K562 (cell line): Measurements from ENCODE around the gene BBX. TPM values are rescaled to one million over a fixed set of nuclear protein-coding genes. Genes with fewer than 3 reads are reported as not detected.

ENCODE experiments used
- ATAC-seq: fragments of 200-7000 bp; cut with Tn5 transposase; 3 replicates; pipeline ENCODE4 v1.9.1; 2020; ENCODE audit warnings: moderate library complexity
- BruUV-seq: library from RNA; stranded (reverse); fragments of 400-500 nt; replicated peaks from 2 replicates; lab custom pipeline; 2021; lab: Mats Ljungman, UMichigan
- CTCF ChIA-PET: fragments of 300-600 bp; formaldehyde crosslinking; extraction: SDS; loops from one replicate; lab custom pipeline; 2021; ENCODE audit warnings: low intra/inter-chr PET ratio; lab: Yijun Ruan, JAX
- POLR2A ChIA-PET: fragments of 300-600, 350-650 bp; sonication (Branson Sonifier 250); formaldehyde crosslinking; extraction: SDS; loops from one replicate; lab custom pipeline; 2021; ENCODE audit warnings: antibody characterized with exemption, inconsistent platforms; lab: Yijun Ruan, JAX
- DNase-seq, 4 experiments: peaks; one replicate each; pipeline versions ENCODE4 v3.0.0 to v3.0.0-alpha.2; 2011 to 2018; ENCODE audit warnings: low spot score in 3 of 4, mixed read lengths in 3 of 4; ENCODE audit errors: extremely low read depth in 1 of 4
- FAIRE-seq: peaks from 2 replicates; lab custom pipeline; 2011; peaks lifted over from hg19 to GRCh38; lab: Jason Lieb, UNC
- H2AFZ ChIP-seq: 2 replicates; pipeline ENCODE4 v1.6.0; 2011; ENCODE audit warnings: low read depth, low read length, control low read depth, inconsistent platforms
- H3K27ac ChIP-seq: fragments of 200-600 bp; 3 replicates; pipeline ENCODE4 v1.8.0; 2011; ENCODE audit warnings: low read depth, mild to moderate bottlenecking, control low read depth, inconsistent platforms, low read length, moderate library complexity, mixed read lengths; ENCODE audit errors: extremely low read depth
- H3K27me3 ChIP-seq, 2 experiments: fragments of 300-600 bp in 1 of 2; 2 replicates in 1 of 2; 3 replicates in 1 of 2; pipeline versions ENCODE4 v1.6.0 to v1.8.0; 2011; ENCODE audit warnings: inconsistent platforms in 2 of 2, low read length in 2 of 2, mild to moderate bottlenecking in 1 of 2, mixed read lengths in 1 of 2, moderate library complexity in 1 of 2; ENCODE audit not compliant: control insufficient read depth in 2 of 2, insufficient read depth in 2 of 2
- H3K36me3 ChIP-seq: fragments of 300-600 bp; 3 replicates; pipeline ENCODE4 v1.8.0; 2011; ENCODE audit warnings: mild to moderate bottlenecking, low read length, inconsistent platforms; ENCODE audit not compliant: control insufficient read depth, insufficient read depth
- H3K4me1 ChIP-seq, 2 experiments: fragments of 200-600 bp in 1 of 2; replicated peaks in 1 of 2; 2 replicates in 1 of 2; 3 replicates in 1 of 2; pipeline versions ENCODE4 v1.5.1 to v1.8.0; 2011; ENCODE audit warnings: inconsistent platforms in 2 of 2, low read length in 2 of 2, mild to moderate bottlenecking in 1 of 2, mixed read lengths in 1 of 2, moderate library complexity in 1 of 2; ENCODE audit not compliant: control insufficient read depth in 2 of 2, insufficient read depth in 2 of 2
- H3K4me2 ChIP-seq: 2 replicates; pipeline ENCODE4 v1.6.1; 2011; ENCODE audit warnings: low read length, control low read depth, inconsistent platforms, mixed read lengths; ENCODE audit not compliant: insufficient read depth
- H3K4me3 ChIP-seq: fragments of 200-600 bp; sonication (generic), shearing (Covaris generic); 2 replicates; pipeline ENCODE4 v1.5.1; 2016; ENCODE audit warnings: control low read depth, inconsistent platforms
- H3K79me2 ChIP-seq: fragments of 200-600 bp; 3 replicates; pipeline ENCODE4 v1.8.0; 2011; ENCODE audit warnings: low read length, inconsistent platforms; ENCODE audit not compliant: control insufficient read depth, insufficient read depth
- H3K9ac ChIP-seq, 2 experiments: 2 replicates each; pipeline versions ENCODE4 v1.6.0 to v1.6.1; 2011; ENCODE audit warnings: low read depth in 2 of 2, low read length in 2 of 2, control low read depth in 1 of 2, inconsistent platforms in 1 of 2, mild to moderate bottlenecking in 1 of 2, mixed read lengths in 1 of 2; ENCODE audit not compliant: insufficient read depth in 1 of 2
- H3K9me1 ChIP-seq: one replicate; pipeline ENCODE4 v1.6.0; 2011; ENCODE audit warnings: inconsistent platforms, mild to moderate bottlenecking, low read length, moderate library complexity; ENCODE audit not compliant: control insufficient read depth, insufficient read depth
- H3K9me3 ChIP-seq: replicated peaks from 2 replicates; pipeline ENCODE4 v1.5.1; 2011; ENCODE audit warnings: low read depth, low read length, inconsistent platforms; ENCODE audit not compliant: control insufficient read depth, insufficient read depth
- H4K20me1 ChIP-seq: replicated peaks from 2 replicates; pipeline ENCODE4 v1.6.1; 2011; ENCODE audit warnings: low read length, inconsistent platforms, mixed read lengths; ENCODE audit not compliant: control insufficient read depth, insufficient read depth
- ARID1B ChIP-seq: fragments of 450-650 bp; IDR thresholded peaks from 2 replicates; pipeline ENCODE4 v1.6.1; 2016; ENCODE audit warnings: antibody characterized with exemption, mild to moderate bottlenecking, inconsistent platforms
- ILF3 ChIP-seq: fragments of 450-650 bp; IDR thresholded peaks from 2 replicates; pipeline ENCODE4 v1.6.1; 2018; ENCODE audit warnings: antibody characterized with exemption, mild to moderate bottlenecking, moderate library complexity, borderline replicate concordance
- MAFG ChIP-seq: fragments of 450-650 bp; conservative IDR thresholded peaks from 2 replicates; pipeline ENCODE4 v1.6.1; 2016; ENCODE audit warnings: missing genetic modification characterization, missing compliant biosample characterization
- PBX2 ChIP-seq, 2 experiments: IDR thresholded peaks in 1 of 2; conservative IDR thresholded peaks in 1 of 2; 2 replicates each; pipeline ENCODE4 v1.6.1; 2016; ENCODE audit warnings: low read depth in 2 of 2, mild to moderate bottlenecking in 1 of 2, missing compliant biosample characterization in 1 of 2, missing genetic modification characterization in 1 of 2, moderate library complexity in 1 of 2
- RHOXF2B ChIP-seq: fragments of 250-450 bp; sonication (Bioruptor Pico); conservative IDR thresholded peaks from 2 replicates; pipeline ENCODE4 v1.5.1; 2021
- YBX1 ChIP-seq: fragments of 450-650 bp; IDR thresholded peaks from 2 replicates; pipeline ENCODE4 v1.7.1; 2016; ENCODE audit warnings: mild to moderate bottlenecking
- WGBS: fragments of 100-300 bp; shearing (Covaris generic); methylation state at CpG from one replicate; pipeline ENCODE4 v1.1.6; 2016; ENCODE audit warnings: low coverage, mixed read lengths; ENCODE audit not compliant: insufficient coverage; ENCODE audit errors: missing lambda C conversion rate; 5-methylcytosine and 5-hydroxymethylcytosine counted together
- in situ Hi-C: fragments of 300-500 bp; cut with MboI; formaldehyde crosslinking; loops from 4 replicates; pipeline ENCODE4 v1.15.0; 2018; ENCODE audit warnings: inconsistent platforms, mixed read lengths
- intact Hi-C: fragments of 100-400 bp; cut with micrococcal nuclease; formaldehyde crosslinking; loops from 2 replicates; pipeline ENCODE4 v1.14.2; 2022
- polyA plus RNA-seq, 8 experiments: library from polyadenylated mRNA; depleted of rRNA in 4 of 8; stranded (reverse) in 5 of 8; unstranded in 3 of 8; fragments of >200 nt; fragmentation: Nextera tagmentation in 2 of 8; fragmentation: Illumina TruSeq in 1 of 8; extraction: Ambion mirVana in 2 of 8; extraction: Trizol in 1 of 8; gene quantifications; 2 replicates each; pipeline versions ENCODE4 v1.2.1 to v1.2.3, GENCODE V29; 2011 to 2014; ENCODE audit warnings: inconsistent platforms in 1 of 8, missing spikeins in 1 of 8
- total RNA-seq, 7 experiments: library from RNA; depleted of rRNA in 6 of 7; stranded (reverse); fragments of >200 nt in 6 of 7; fragmentation: Illumina TruSeq in 2 of 7; extraction: Trizol in 2 of 7; gene quantifications; 2 replicates each; pipeline versions ENCODE4 v1.2.1 to v1.2.3, GENCODE V29; 2011 to 2021; ENCODE audit warnings: low replicate concordance in 1 of 7
- TF ChIP-seq, protein P1 (sequence below): fragments of 450-650 bp; IDR thresholded peaks from 2 replicates; pipeline ENCODE4 v1.6.1; 2016; ENCODE audit warnings: antibody characterized with exemption

The BBX gene
- total and polyA plus RNA-seq, 9 of the 15 experiments (the other 6 are each of a cell fraction or from before 2014, with no cell fraction given): 4.9 to 19.5 (median 11.8) TPM

DNA sequence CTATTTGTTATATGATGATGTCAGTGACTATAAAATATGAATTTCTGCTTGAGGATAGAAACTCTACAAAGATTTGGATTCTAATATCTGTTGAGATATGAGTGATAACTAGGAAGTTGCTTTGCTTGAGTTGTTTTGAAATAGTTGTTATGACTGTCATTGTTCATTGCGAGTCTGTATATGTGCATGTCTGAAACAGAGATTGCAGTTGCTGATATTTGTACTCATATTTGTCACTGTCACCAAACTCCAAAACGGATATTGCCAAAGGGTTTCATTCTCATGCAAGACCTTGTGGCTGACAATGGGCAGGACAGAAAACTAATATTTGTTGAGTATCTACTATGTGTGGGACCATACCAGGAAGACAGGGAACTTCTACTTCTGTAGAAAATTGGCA lies 327.9 kb downstream of the BBX start:
- no TSS peak for BruUV-seq
- H3K9me3 ChIP-seq: no peaks in the 10 kb centered on the region
- no peak for ATAC-seq
- POLR2A ChIA-PET: no interaction called here
- intact Hi-C loops (no loop called here), in situ Hi-C loops (no loop called here)
- no peaks in the 10 kb centered on the region for H3K79me2 ChIP-seq
- FAIRE-seq: no peak
- no peak overlapping the region for H3K4me2 ChIP-seq
- no peaks in the 10 kb centered on the region for H3K4me1 ChIP-seq
- no peak overlapping the region for H2AFZ ChIP-seq
- H3K9ac ChIP-seq: no peak overlapping the region
- H3K27me3 ChIP-seq: peaks cover 2 to 4% of the 10 kb centered on the region in 2 experiments; a peak in 4 of 5 replicates
- WGBS: 0% methylated on average over 2 of the region's 2 CpGs
- CTCF ChIA-PET: no interaction called here
- H3K36me3 ChIP-seq: no peaks in the 10 kb centered on the region
- no peaks in the 10 kb centered on the region for H3K9me1 ChIP-seq
- no peak for DNase-seq
- H3K4me3 ChIP-seq: no peak overlapping the region
- H3K27ac ChIP-seq: no peak overlapping the region
- TF ChIP-seq RHOXF2B (CRISPR knock-in tag) (no peak), PBX2 (CRISPR knock-in tag; IDR thresholded peaks at IDR 0.05; ENCODE audit: low read depth) (no peak), PBX2 (tag; conservative IDR thresholded peaks at IDR 0.05; ENCODE audit: low read depth) (peak; percentile 49; the same call in 1 of the 2 replicates)
- H4K20me1 ChIP-seq: no peaks in the 10 kb centered on the region

- ATAC-seq: no peak
- intact Hi-C loops (no loop called here), in situ Hi-C loops (no loop called here)
- no TSS peak for BruUV-seq
- H3K9ac ChIP-seq: no peak overlapping the region
- ChIA-PET CTCF (no interaction called here), POLR2A (no interaction called here)
- H3K27me3 ChIP-seq: no peaks in the 10 kb centered on the region; a peak in 1 of 5 replicates
- H4K20me1 ChIP-seq: no peaks in the 10 kb centered on the region
- H3K79me2 ChIP-seq: no peaks in the 10 kb centered on the region
- no peak overlapping the region for H2AFZ ChIP-seq
- H3K36me3 ChIP-seq: no peaks in the 10 kb centered on the region
- H3K4me3 ChIP-seq: no peak overlapping the region
- no peak for FAIRE-seq
- TF ChIP-seq ARID1B (no peak), MAFG (tag) (no peak), ILF3 (no peak), YBX1 (no peak)
- TF ChIP-seq, protein P1, sequence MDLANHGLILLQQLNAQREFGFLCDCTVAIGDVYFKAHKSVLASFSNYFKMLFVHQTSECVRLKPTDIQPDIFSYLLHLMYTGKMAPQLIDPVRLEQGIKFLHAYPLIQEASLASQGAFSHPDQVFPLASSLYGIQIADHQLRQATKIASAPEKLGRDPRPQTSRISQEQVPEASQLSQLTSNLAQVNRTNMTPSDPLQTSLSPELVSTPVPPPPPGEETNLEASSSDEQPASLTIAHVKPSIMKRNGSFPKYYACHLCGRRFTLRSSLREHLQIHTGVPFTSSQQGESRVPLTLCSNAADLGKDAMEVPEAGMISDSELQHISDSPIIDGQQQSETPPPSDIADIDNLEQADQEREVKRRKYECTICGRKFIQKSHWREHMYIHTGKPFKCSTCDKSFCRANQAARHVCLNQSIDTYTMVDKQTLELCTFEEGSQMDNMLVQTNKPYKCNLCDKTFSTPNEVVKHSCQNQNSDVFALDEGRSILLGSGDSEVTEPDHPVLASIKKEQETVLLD: no peak
- H3K9me1 ChIP-seq: no peaks in the 10 kb centered on the region
- H3K4me2 ChIP-seq: no peak overlapping the region
- no peaks in the 10 kb centered on the region for H3K4me1 ChIP-seq
- no peaks in the 10 kb centered on the region for H3K9me3 ChIP-seq
- no peak overlapping the region for H3K27ac ChIP-seq
- no peak for DNase-seq
Measured at GRCh38 chr3:107853821-107854220, 331.1 kb downstream of the BBX start.
